Measurements from ENCODE around the gene CACYBP.

CACYBP gene, protein sequence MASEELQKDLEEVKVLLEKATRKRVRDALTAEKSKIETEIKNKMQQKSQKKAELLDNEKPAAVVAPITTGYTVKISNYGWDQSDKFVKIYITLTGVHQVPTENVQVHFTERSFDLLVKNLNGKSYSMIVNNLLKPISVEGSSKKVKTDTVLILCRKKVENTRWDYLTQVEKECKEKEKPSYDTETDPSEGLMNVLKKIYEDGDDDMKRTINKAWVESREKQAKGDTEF

DNA sequence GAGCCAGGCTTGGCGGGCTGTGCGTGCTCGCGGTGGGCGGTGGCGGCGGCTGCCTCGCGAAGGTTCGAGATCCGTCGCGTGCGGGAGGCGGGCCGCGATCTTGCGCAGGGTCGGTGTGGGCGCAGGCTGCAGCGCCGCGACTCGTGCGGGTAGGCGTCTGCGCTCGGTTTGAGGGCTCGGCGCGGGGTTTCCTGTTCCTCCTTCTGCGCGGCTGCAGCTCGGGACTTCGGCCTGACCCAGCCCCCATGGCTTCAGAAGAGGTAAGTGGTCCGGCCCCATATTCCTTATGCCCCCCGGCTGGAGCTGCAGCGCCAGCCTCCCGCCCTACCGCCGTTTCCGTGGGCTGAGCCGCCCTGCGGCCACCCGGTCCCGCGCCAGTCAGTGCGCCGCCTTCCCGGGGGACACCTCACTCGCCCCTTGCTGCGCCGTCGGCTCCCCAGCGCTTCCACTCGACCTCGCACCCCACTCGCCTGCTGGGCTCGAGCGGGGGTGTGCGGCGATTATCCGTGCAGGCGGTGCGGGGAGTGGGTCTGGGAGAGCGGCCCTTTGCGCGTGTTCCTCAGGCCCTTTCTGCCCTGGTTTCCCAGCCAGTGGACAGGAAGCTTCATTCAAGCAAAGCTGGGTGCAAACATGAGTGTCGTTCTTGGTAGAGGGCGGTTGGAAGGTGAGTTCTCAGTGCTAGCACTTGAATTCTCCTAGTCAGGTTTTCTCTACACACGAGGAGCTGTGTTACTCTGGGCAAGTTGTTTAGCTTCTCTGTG lies at the start of gene CACYBP:
Gene CACYBP, plus strand, starts transcription at position 12 of the 761 bp plus-strand sequence. Its CDS starts 234 bp downstream, at position 246.
- FAIRE-seq: no peak

- no peak for FAIRE-seq
Observed at GRCh38 chr1:174953285-174954072, 46.3 kb upstream of the CACYBP start.

- FAIRE-seq: no peak
Observed at GRCh38 chr1:174954073-174954460, 45.7 kb upstream of the CACYBP start.

DNA sequence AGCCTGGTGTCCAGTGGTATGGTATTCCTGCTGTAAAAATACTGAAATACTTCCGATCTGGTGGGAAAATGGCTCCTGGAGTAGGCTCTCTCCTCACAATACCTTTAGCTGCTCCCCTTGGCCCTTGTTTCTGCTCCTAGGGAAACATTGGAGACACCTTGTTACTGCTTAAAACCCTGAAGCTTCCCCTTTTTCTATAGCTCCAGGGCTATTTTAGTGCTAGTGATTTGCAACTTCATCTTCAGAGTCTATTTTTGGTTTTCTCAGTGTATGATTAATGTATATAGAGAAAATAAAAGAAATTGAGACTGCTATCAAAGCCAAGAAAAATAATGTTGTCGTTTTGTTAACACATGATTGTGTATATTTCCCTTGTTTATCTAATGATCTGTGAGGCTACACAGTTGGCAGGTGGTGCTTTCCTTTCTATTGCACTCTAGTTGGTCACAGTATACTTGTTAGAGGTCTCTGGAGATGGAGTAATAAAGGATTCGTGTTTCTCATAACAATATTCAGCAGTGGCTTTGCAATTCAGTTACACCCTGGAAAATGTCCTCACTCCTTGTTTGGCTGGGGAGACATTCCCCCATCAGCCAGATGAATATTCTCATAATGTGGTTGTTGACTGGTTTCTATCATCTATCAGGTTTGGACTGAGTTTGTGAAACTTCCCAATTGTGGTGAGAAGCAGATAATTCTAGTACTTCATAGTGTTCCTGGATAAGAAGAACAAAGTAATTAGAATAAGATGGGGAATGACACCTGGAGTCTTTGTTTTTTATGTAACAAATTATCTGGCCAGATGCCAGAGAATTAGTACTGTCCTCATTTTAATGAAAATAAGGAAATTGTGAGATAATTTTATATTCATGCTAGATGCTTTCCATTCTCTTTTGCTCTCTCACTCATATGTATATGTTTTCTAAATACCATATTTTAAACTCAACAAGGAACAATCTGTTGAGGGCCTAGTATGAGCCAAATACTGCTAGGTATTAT lies 44.8 kb upstream of the CACYBP start:
- no peak for FAIRE-seq

GRCh38 chr1:174956086-174956485 lies 43.7 kb upstream of the CACYBP start:
- no peak for FAIRE-seq

- no peak for FAIRE-seq
Observed at GRCh38 chr1:174956976-174957375, 42.8 kb upstream of the CACYBP start.

DNA sequence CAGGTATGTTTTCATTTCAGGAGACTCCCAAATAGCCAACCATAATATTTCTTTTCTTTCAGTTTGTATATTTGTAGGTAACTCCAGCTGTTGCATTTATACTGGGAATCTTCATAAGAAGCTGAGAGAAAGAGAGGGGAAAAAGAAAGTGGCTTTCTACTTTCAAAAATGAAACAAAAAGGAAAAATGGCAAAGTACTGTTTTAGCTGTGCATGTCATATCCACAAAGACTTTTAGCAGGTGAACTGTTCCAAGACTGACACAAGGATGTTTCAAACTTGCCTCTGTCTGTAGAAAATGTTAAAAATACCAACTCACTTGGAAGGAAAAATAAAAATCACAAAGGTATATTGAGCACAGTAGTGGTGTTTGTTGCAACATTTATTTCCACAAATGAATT lies 41.9 kb upstream of the CACYBP start:
- no peak for FAIRE-seq

DNA sequence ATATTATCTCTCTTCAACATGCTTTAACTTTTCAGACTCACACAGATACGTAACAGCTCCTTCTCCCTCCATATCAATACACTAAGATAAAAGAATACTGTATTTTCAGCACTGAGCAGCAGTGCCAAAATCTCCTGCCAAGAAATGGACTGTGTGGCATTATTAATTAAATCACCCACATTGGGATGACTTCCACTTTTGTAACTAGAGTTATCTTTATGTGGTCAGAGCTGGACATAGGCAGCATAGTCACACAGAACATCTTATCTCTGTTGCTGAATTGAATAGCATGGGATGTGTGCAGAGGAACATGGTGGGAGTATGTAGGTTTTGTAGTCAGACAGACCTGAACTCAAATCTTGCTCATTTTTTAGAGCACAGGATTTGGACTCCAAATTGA lies 41.4 kb upstream of the CACYBP start:
- no peak for FAIRE-seq

DNA sequence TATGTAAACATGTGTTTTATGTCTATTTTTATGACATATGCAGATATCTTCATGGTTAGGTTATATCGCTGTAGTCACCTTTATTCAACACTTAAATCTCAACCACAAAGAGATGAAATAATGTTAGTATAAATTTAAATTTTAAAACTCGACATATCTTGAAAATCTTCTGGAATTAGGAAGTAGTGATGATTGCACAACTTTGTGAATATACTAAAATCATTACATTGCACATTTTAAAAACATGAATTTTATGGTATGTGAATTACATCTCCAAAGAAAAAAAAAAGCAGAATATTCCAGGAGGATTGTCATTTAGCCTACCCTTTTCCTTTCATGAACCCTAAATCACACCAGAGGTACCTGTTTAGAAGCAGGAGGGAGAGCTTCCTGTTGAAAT lies 39.4 kb upstream of the CACYBP start:
- FAIRE-seq: no peak

- no peak for FAIRE-seq
Observed at GRCh38 chr1:174963529-174964125, 36.1 kb upstream of the CACYBP start.

DNA sequence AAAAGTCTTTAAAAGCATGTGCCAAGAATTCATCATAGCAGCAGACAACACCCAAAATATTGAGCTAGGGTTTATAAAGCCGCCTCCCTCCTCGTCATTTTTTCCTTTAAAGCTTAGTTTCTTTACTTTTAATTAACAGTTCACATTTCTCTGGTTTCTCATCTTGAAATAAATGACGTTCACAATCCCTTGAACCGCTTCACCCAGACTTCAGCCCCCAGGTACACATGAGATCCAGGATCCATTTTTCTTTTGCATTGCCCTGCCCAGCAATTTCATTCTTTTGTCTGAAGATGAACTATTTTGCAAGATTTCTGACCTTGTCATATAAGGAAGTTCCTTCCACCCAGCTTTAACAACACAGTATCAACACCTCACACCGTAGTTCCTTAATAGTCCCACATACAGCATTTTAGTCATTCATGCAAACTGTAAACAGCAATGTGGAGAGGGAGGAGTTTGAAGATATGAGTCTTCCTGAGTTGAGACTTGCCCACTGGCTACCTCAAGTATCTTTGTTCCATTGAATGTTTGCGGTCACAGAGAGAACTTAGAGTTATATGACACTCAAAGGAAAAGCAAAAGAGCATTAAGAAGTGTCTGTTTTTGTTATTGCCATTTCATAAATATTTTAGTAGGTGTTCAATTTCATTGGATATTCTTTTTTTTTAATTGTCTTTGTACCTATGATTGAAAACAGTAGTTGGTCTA lies 35.3 kb upstream of the CACYBP start:
- no peak for FAIRE-seq

DNA sequence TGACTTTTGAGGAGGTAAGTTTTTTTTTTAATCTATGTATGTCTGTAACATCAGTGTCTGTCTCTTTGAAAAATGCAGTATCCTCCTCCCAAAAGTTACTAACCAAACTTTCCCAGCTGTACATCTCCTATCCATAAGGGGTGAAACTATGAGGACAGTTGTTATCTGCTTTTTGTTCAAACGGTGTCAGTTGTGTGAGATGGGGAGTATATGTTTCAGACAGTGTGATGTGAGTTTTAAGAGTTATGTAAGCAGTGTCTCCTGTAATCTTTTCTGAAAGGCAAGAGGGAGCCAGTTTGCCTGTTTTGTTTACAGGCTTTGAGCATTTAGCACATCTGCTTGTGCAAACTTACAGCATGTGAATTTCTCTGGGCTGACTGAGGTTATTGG lies 34.8 kb upstream of the CACYBP start:
- FAIRE-seq: no peak

- no peak for FAIRE-seq
Observed at GRCh38 chr1:174965362-174966007, 34.3 kb upstream of the CACYBP start.

DNA sequence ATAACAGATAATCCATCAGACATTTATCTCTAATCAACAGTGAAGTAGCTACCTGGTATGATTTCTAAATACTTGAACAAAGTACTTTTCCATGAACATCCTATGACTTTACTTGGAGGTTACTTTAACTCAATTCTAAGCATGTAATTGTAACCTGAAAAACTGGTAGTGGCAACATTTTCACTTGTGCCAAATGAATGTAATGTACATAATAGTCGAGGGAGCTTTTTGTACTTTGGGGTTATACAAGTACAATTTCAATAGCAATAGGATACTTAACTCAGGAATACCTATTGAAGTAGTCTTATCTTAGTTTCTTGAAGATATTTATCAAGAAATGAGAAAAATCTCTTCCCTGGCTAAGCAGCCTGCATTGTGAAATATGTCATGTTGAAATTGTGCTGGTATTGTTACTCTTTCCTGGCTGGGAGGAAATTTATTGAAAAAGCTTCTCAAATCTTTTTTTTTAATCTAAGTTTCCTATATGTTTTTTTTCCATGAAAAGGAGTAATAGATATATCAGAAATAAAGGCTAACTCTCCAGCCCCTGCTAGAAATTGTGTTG lies 33.7 kb upstream of the CACYBP start:
- FAIRE-seq: no peak

GRCh38 chr1:174967845-174968705 lies 31.7 kb upstream of the CACYBP start:
- no peak for FAIRE-seq

- no peak for FAIRE-seq
Observed at GRCh38 chr1:174968750-174969244, 30.9 kb upstream of the CACYBP start.

DNA sequence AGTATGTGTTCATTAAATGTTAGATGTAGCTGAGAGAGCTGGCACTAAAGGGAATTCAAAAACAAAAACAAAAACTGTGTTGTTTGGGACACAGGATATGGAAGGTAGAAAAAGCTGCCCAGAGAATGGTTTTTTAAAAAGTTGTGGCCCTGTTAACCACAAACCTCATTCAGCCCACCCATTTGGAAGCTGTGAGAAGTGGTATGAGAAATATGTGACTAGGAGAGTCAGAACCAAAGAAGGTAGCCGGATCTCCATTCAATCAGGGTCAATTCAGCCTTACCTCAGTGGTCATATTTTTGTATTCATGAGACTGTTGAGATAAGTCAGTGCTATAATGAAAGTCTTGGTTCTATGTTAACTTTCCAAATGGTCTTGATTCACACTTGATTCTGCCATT lies 29.8 kb upstream of the CACYBP start:
- FAIRE-seq: no peak

DNA sequence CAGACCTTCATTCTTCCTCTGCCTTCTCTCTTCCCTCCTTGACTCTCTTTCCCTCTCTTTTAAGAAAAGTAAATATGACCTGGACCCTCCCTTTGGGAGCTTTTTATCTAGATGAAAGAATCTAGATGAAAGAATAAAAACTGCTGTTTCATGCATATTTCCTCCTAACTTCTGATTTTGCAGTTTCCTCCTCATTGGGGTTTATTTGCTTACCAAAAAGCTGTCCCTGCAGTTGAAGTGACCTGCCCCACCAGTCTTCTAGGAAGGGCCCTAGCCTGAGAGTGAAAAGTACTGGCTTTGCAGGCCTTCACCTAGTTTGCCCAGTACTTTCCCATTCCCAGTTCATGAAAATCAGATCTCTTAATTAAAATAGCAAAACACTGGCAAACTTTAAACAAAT lies 28.3 kb upstream of the CACYBP start:
- FAIRE-seq: no peak

DNA sequence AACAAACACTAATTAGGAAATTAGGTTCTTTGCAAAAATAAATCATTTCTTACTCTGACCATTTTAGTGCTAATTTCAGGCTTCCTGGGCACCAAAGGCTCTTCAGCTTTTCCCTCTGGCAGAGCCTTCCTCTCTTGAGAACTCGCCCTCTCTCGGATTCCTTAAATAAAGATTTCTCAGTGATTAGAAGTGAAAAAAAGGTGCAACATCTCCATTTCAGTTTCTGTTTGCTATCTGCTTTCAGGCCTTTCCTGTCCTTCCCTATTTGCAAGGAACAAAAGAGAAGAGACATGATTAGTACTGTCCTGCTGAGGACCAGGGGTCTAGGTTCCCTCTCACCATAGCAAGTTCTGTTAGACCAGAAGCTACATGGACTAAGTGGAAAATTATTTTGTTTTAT lies 27.8 kb upstream of the CACYBP start:
- no peak for FAIRE-seq

All from A204.1 (cell line).